Neuronal stem cell (in vitro differentiated cells): Measurements from ENCODE around the gene ANKRD31.
A peak's percentile ranks its signal among the peaks of the same experiment; 100 is the strongest.

Experiments used
- DNase-seq: peaks from one replicate; pipeline ENCODE4 v3.0.0-alpha.2; 2013; ENCODE audit warnings: low spot score
- H2AFZ ChIP-seq: one replicate; pipeline ENCODE4 v1.6.1; 2013; ENCODE audit warnings: mild to moderate bottlenecking, low read length, inconsistent platforms
- H2AK5ac ChIP-seq: 2 replicates; pipeline ENCODE4 v1.6.1; 2013; ENCODE audit warnings: low read depth, mild to moderate bottlenecking, inconsistent platforms, low read length, moderate library complexity, mixed read lengths
- H2BK120ac ChIP-seq: 2 replicates; pipeline ENCODE4 v1.6.1; 2013; ENCODE audit warnings: low read depth, mild to moderate bottlenecking, inconsistent platforms, low read length, moderate library complexity, mixed read lengths
- H2BK12ac ChIP-seq: one replicate; pipeline ENCODE4 v1.6.1; 2013; ENCODE audit warnings: low read length, inconsistent platforms
- H2BK15ac ChIP-seq: 2 replicates; pipeline ENCODE4 v1.6.1; 2013; ENCODE audit warnings: mild to moderate bottlenecking, low read length, inconsistent platforms, mixed read lengths
- H2BK5ac ChIP-seq: one replicate; pipeline ENCODE4 v1.6.1; 2013; ENCODE audit warnings: inconsistent platforms, mild to moderate bottlenecking, low read length, moderate library complexity
- H3K14ac ChIP-seq: one replicate; pipeline ENCODE4 v1.6.1; 2013; ENCODE audit warnings: low read length, inconsistent platforms
- H3K18ac ChIP-seq: 2 replicates; pipeline ENCODE4 v1.6.1; 2013; ENCODE audit warnings: low read length, inconsistent platforms
- H3K23ac ChIP-seq: 2 replicates; pipeline ENCODE4 v1.6.1; 2013; ENCODE audit warnings: low read depth, mild to moderate bottlenecking, mixed read lengths, low read length, inconsistent platforms; ENCODE audit not compliant: poor library complexity
- H3K27ac ChIP-seq: replicated peaks from 3 replicates; pipeline ENCODE4 v1.5.1; 2013; ENCODE audit warnings: low read length, inconsistent platforms
- H3K27me3 ChIP-seq, 3 experiments: 2 replicates each; pipeline ENCODE4 v1.6.1; 2013; ENCODE audit warnings: low read length in 3 of 3, mild to moderate bottlenecking in 2 of 3, inconsistent platforms in 1 of 3, low read depth in 1 of 3, mixed read lengths in 1 of 3, moderate library complexity in 1 of 3; ENCODE audit not compliant: control insufficient read depth in 3 of 3, insufficient read depth in 3 of 3
- H3K36me3 ChIP-seq, 2 donors: replicated peaks in 1 of 2; 2 replicates each; pipeline ENCODE4 v1.6.1; 2013; ENCODE audit warnings: low read length in 2 of 2; ENCODE audit not compliant: control insufficient read depth in 2 of 2, insufficient read depth in 2 of 2
- H3K4ac ChIP-seq: 2 replicates; pipeline ENCODE4 v1.6.1; 2013; ENCODE audit warnings: inconsistent platforms, mild to moderate bottlenecking, low read length, moderate library complexity
- H3K4me1 ChIP-seq, 2 donors: 1 replicate in 1 of 2; 2 replicates in 1 of 2; pipeline ENCODE4 v1.6.1; 2013; ENCODE audit warnings: low read length in 2 of 2, low read depth in 1 of 2; ENCODE audit not compliant: control insufficient read depth in 2 of 2, insufficient read depth in 1 of 2
- H3K4me2 ChIP-seq: one replicate; pipeline ENCODE4 v1.6.1; 2013; ENCODE audit warnings: mild to moderate bottlenecking, low read length, inconsistent platforms; ENCODE audit not compliant: insufficient read depth, poor library complexity, severe bottlenecking
- H3K4me3 ChIP-seq, 2 donors: 2 replicates each; pipeline ENCODE4 v1.5.1; 2013; ENCODE audit warnings: low read length in 2 of 2, mild to moderate bottlenecking in 2 of 2, inconsistent platforms in 1 of 2, moderate library complexity in 1 of 2
- H3K79me1 ChIP-seq: one replicate; pipeline ENCODE4 v1.6.1; 2013; ENCODE audit warnings: low read depth, mild to moderate bottlenecking, inconsistent platforms, low read length, moderate library complexity
- H3K9ac ChIP-seq: one replicate; pipeline ENCODE4 v1.6.1; 2013; ENCODE audit warnings: mild to moderate bottlenecking, low read depth, low read length, inconsistent platforms; ENCODE audit not compliant: poor library complexity
- H3K9me3 ChIP-seq, 2 donors: replicated peaks in 1 of 2; 2 replicates each; pipeline versions ENCODE3 to v1.6.1; 2013; ENCODE audit warnings: low read length in 2 of 2, mild to moderate bottlenecking in 2 of 2, inconsistent platforms in 1 of 2, low read depth in 1 of 2, mixed read lengths in 1 of 2, moderate library complexity in 1 of 2; ENCODE audit not compliant: control insufficient read depth in 2 of 2, insufficient read depth in 1 of 2
- H4K8ac ChIP-seq: one replicate; pipeline ENCODE4 v1.6.1; 2013; ENCODE audit warnings: low read depth, mild to moderate bottlenecking, inconsistent platforms, low read length, moderate library complexity
- H4K91ac ChIP-seq: one replicate; pipeline ENCODE4 v1.6.1; 2013; ENCODE audit warnings: low read length, low read depth, mild to moderate bottlenecking, inconsistent platforms; ENCODE audit not compliant: poor library complexity
- WGBS, 2 donors: extraction: QIAGEN DNeasy Blood & Tissue Kit; methylation state at CpG; one replicate each; pipeline ENCODE4 v1.1.7; 2013; ENCODE audit warnings: missing lambda C conversion rate in 2 of 2, mixed read lengths in 1 of 2; ENCODE audit not compliant: insufficient read length in 2 of 2, insufficient replicate concordance in 1 of 2; ENCODE audit errors: extremely low coverage in 2 of 2; 5-methylcytosine and 5-hydroxymethylcytosine counted together

The ANKRD31 gene

GRCh38 chr5:75028090-75028489, 208.6 kb downstream of the ANKRD31 start:
- H3K4ac ChIP-seq, result no peak overlapping the region
- H2AK5ac ChIP-seq, result no peak overlapping the region
- no peak overlapping the region for H2BK12ac ChIP-seq
- no peaks in the 10 kb centered on the region for H3K79me1 ChIP-seq
- DNase-seq, result no peak
- H4K91ac ChIP-seq, result no peak overlapping the region
- no peak overlapping the region for H4K8ac ChIP-seq
- H2BK15ac ChIP-seq, result no peak overlapping the region
- H3K36me3 ChIP-seq, result no peaks in the 10 kb centered on the region
- H3K4me1 ChIP-seq, result no peaks in the 10 kb centered on the region
- no peak overlapping the region for H3K27ac ChIP-seq
- no peak overlapping the region for H3K4me3 ChIP-seq
- no CpG with 5 or more reads among the region's 3 CpGs for WGBS, 2 donors
- no peak overlapping the region for H3K23ac ChIP-seq
- H3K9ac ChIP-seq, result no peak overlapping the region
- no peak overlapping the region for H3K18ac ChIP-seq
- H2AFZ ChIP-seq, result no peak overlapping the region
- H3K4me2 ChIP-seq, result no peak overlapping the region
- H3K14ac ChIP-seq, result no peak overlapping the region
- H3K9me3 ChIP-seq, result no peaks in the 10 kb centered on the region
- H2BK120ac ChIP-seq, result no peak overlapping the region
- no peaks in the 10 kb centered on the region for H3K27me3 ChIP-seq
- H2BK5ac ChIP-seq, result no peak overlapping the region

DNA sequence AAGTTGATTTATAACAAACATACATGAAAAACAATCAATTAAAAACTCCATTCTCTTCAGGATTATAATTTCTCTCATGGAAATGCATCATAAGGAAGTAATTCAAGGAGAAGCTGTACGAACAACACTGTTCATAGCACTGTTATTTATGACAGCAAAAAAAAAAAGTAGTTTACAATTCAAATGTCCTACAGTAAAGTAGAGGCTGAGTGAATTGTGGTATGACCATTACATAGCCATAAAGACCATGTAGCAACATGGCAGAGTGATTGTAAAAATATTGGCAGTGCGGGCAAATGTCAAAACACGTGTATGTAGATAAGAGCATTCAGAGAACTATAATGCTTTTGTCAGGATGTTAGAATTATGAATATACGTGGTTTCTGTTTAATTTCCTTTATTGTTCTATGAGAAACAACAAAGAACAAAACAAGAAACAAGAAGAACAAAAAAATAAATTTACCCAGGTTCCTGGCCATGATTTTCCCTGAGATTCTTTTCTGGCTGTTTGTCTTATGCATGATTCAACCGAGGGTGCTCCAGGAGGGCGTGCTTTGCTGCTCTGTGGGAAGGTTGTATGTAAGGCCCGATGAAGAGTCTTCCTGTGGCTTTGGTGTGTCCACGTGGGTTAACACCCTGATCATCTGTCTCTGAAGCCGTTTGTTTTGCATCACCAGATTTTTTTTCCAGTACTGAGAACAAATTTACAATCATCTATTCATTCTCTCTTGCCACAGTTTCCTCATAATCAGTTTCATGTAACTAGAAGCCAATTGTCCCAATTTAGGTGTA, 213.1 kb downstream of the ANKRD31 start:
- Histone ChIP-seq H3K4me1 (peaks cover 0 to 1% of the 10 kb centered on the region in 2 donors), H2BK5ac (no peak overlapping the region), H3K4me3 (no peak overlapping the region), H3K27ac (no peak overlapping the region), H4K91ac (no peak overlapping the region), H4K8ac (no peak overlapping the region), H3K9me3 (no peaks in the 10 kb centered on the region), H3K36me3 (no peaks in the 10 kb centered on the region), H3K4ac (no peak overlapping the region), H3K14ac (no peak overlapping the region), H2AK5ac (no peak overlapping the region), H3K4me2 (no peak overlapping the region), H2BK12ac (no peak overlapping the region), H3K27me3 (no peaks in the 10 kb centered on the region), H2BK120ac (no peak overlapping the region), H3K23ac (no peak overlapping the region), H3K18ac (no peak overlapping the region), H2BK15ac (no peak overlapping the region), H2AFZ (no peak overlapping the region), H3K79me1 (no peaks in the 10 kb centered on the region), H3K9ac (no peak overlapping the region)
- DNase-seq, result no peak
- WGBS, 2 donors, result no CpG with 5 or more reads among the region's 9 CpGs

DNA sequence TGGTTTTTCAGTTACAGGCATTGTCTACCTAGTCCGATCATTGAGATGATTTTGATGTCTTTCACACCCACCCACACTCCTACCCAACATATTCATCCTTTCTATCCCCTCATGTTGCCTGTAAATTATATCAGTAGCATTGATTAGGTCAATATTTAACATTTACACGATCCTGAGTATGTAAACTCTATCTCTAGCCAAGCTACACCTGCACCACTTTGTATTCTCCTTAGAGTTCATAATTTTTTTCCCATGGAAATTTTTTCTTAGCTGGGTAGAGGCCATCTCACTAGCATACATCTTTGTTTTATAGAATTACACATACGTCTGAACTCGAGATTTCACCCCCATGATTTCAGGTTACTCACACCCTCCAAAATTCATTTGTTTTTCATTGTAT, 214.9 kb downstream of the ANKRD31 start:
- Histone ChIP-seq H2BK12ac (no peak overlapping the region), H3K18ac (no peak overlapping the region), H2BK5ac (no peak overlapping the region), H3K36me3 (no peaks in the 10 kb centered on the region), H2BK15ac (no peak overlapping the region), H3K27ac (no peak overlapping the region), H3K4me2 (no peak overlapping the region), H3K9ac (no peak overlapping the region), H3K9me3 (no peaks in the 10 kb centered on the region), H2AFZ (peak overlapping the region; percentile 74), H4K8ac (no peak overlapping the region), H3K27me3 (no peaks in the 10 kb centered on the region), H3K4ac (no peak overlapping the region), H2BK120ac (no peak overlapping the region), H3K23ac (no peak overlapping the region), H3K79me1 (no peaks in the 10 kb centered on the region), H2AK5ac (no peak overlapping the region), H3K4me3 (no peak overlapping the region), H3K4me1 (peaks cover 0 to 1% of the 10 kb centered on the region in 2 donors), H4K91ac (no peak overlapping the region), H3K14ac (no peak overlapping the region)
- DNase-seq, result no peak
- WGBS, 2 donors, result no CpG with 5 or more reads among the region's 4 CpGs

- Histone ChIP-seq H3K9ac (no peak overlapping the region), H4K8ac (no peak overlapping the region), H2BK5ac (no peak overlapping the region), H2BK15ac (no peak overlapping the region), H2AK5ac (no peak overlapping the region), H2BK120ac (no peak overlapping the region), H2AFZ (peak overlapping the region; percentile 74), H3K27ac (no peak overlapping the region), H3K4me3 (no peak overlapping the region), H3K18ac (no peak overlapping the region), H3K36me3 (no peaks in the 10 kb centered on the region), H4K91ac (no peak overlapping the region), H3K14ac (no peak overlapping the region), H2BK12ac (no peak overlapping the region), H3K9me3 (no peaks in the 10 kb centered on the region), H3K79me1 (no peaks in the 10 kb centered on the region), H3K4me1 (peaks cover 0 to 1% of the 10 kb centered on the region in 2 donors), H3K23ac (no peak overlapping the region), H3K27me3 (no peaks in the 10 kb centered on the region), H3K4me2 (no peak overlapping the region), H3K4ac (no peak overlapping the region)
- DNase-seq, result no peak
- no CpG with 5 or more reads among the region's 3 CpGs for WGBS, 2 donors
Observed at GRCh38 chr5:75021219-75021618, 215.5 kb downstream of the ANKRD31 start.
